A549 (cell line): Measurements from ENCODE around the gene PRDX5.

Experiments used
- CTCF ChIP-seq: fragments of >200 bp; sonication (Bioruptor Twin); formaldehyde crosslinking; IDR thresholded peaks from 3 replicates; pipeline ENCODE4 v1.5.1; 2016
- EP300 ChIP-seq, 2 experiments: fragments of >200 bp; sonication (Bioruptor Twin); formaldehyde crosslinking; IDR thresholded peaks; 2 replicates in 1 of 2; 3 replicates in 1 of 2; pipeline ENCODE4 v1.6.1; 2016 to 2017
- HDAC2 ChIP-seq: fragments of 200-600 bp; sonication (generic); IDR thresholded peaks from 2 replicates; pipeline ENCODE4 v1.6.1; 2016
- MAZ ChIP-seq: fragments of 150-350 bp; IDR thresholded peaks from 2 replicates; pipeline ENCODE4 v1.6.1; 2014; ENCODE audit warnings: antibody characterized with exemption, low read depth, low read length, borderline replicate concordance
- POLR2A ChIP-seq: IDR thresholded peaks from 2 replicates; pipeline ENCODE4 v1.6.1; 2012; ENCODE audit warnings: mild to moderate bottlenecking, low read length
- RAD21 ChIP-seq, 2 experiments: fragments of >200 bp in 1 of 2; sonication (Bioruptor Twin) in 1 of 2; formaldehyde crosslinking in 1 of 2; IDR thresholded peaks in 1 of 2; conservative IDR thresholded peaks in 1 of 2; 2 replicates in 1 of 2; 3 replicates in 1 of 2; pipeline ENCODE4 v1.6.1; 2012 to 2018; ENCODE audit warnings: inconsistent platforms in 1 of 2
- RCOR1 ChIP-seq: fragments of 150-350 bp; IDR thresholded peaks from 2 replicates; pipeline ENCODE4 v1.6.1; 2014; ENCODE audit warnings: antibody characterized with exemption, low read length, low read depth
- RNF2 ChIP-seq: fragments of 200-600 bp; sonication (generic); IDR thresholded peaks from 2 replicates; pipeline ENCODE4 v1.6.1; 2016; ENCODE audit warnings: low read depth, mild to moderate bottlenecking, antibody characterized with exemption, moderate library complexity, borderline replicate concordance
- USF2 ChIP-seq: fragments of 450-650 bp; IDR thresholded peaks from 2 replicates; pipeline ENCODE4 v1.6.1; 2014; ENCODE audit warnings: antibody characterized with exemption

GRCh38 chr11:64334764-64335735 lies 17.1 kb downstream of the PRDX5 start:
- no peak for TF ChIP-seq CTCF
- no peak for TF ChIP-seq HDAC2
- no peak; a peak in 2 of 5 replicates for TF ChIP-seq RAD21 (conservative IDR thresholded peaks at IDR 0.05 in 1 of 2, IDR thresholded peaks at IDR 0.05 in 1 of 2)
- TF ChIP-seq EP300 (IDR thresholded peaks at IDR 0.05): peak in 1 of 2 experiments; percentile 52; a peak in 1 of 5 replicates
- no peak for TF ChIP-seq RCOR1
- TF ChIP-seq POLR2A: no peak
- TF ChIP-seq MAZ: 0 out of 2 replicates have a peak, but pooled peaks have one; percentile 53
- no peak for TF ChIP-seq RNF2
- peak; percentile 44; the same call in 1 of the 2 replicates for TF ChIP-seq USF2
